Endothelial cell of umbilical vein (primary cell): ENCODE results near the gene N4BP2. TPM values are rescaled to one million over a fixed set of nuclear protein-coding genes. Genes with fewer than 3 reads are reported as not detected.

ENCODE experiments used
- BruUV-seq: library from RNA; stranded (reverse); fragments of 400-500 nt; replicated peaks from 2 replicates; lab custom pipeline; 2021; lab: Mats Ljungman, UMichigan
- CTCF ChIA-PET: fragments of 300-600, 350-600 bp; sonication (Branson Sonifier 250); formaldehyde crosslinking; loops from one replicate; lab custom pipeline; 2021; ENCODE audit warnings: antibody characterized with exemption, inconsistent platforms; lab: Charles Lee
- POLR2A ChIA-PET: fragments of 300-600, 350-600 bp; sonication (Branson Sonifier 250); formaldehyde crosslinking; loops from one replicate; lab custom pipeline; 2021; ENCODE audit warnings: antibody characterized with exemption, inconsistent platforms; lab: Charles Lee
- DNase-seq: peaks from one replicate; pipeline ENCODE4 v3.0.0-alpha.2; 2011; ENCODE audit warnings: low read depth, low spot score
- FAIRE-seq: peaks from 2 replicates; lab custom pipeline; 2011; peaks lifted over from hg19 to GRCh38; lab: Jason Lieb, UNC
- H2AFZ ChIP-seq: 2 replicates; pipeline ENCODE4 v1.6.0; 2012; ENCODE audit warnings: low read depth, low read length, control low read depth, inconsistent platforms
- H3K27ac ChIP-seq: 2 replicates; pipeline ENCODE4 v1.5.1; 2011; ENCODE audit warnings: low read depth, mild to moderate bottlenecking, control low read depth, low read length, moderate library complexity; ENCODE audit not compliant: insufficient read depth
- H3K27me3 ChIP-seq, 2 experiments: 2 replicates each; pipeline versions ENCODE4 v1.6.0 to v1.6.1; 2011; ENCODE audit warnings: low read length in 2 of 2, mixed read lengths in 1 of 2; ENCODE audit not compliant: control insufficient read depth in 2 of 2, insufficient read depth in 2 of 2
- H3K36me3 ChIP-seq, 2 experiments: 2 replicates in 1 of 2; 3 replicates in 1 of 2; pipeline ENCODE4 v1.5.1; 2011; ENCODE audit warnings: low read length in 2 of 2, mild to moderate bottlenecking in 1 of 2, moderate library complexity in 1 of 2; ENCODE audit not compliant: control insufficient read depth in 2 of 2, insufficient read depth in 2 of 2; ENCODE audit errors: extremely low read depth in 1 of 2
- H3K4me1 ChIP-seq: 3 replicates; pipeline ENCODE4 v1.5.1; 2011; ENCODE audit warnings: mild to moderate bottlenecking, low read length; ENCODE audit not compliant: control insufficient read depth, insufficient read depth; ENCODE audit errors: extremely low read depth
- H3K4me2 ChIP-seq: 2 replicates; pipeline ENCODE4 v1.6.1; 2011; ENCODE audit warnings: low read length, control low read depth, mixed read lengths; ENCODE audit not compliant: insufficient read depth
- H3K4me3 ChIP-seq, 3 experiments: fragments of 200-600 bp in 1 of 3; sonication (generic), shearing (Covaris generic) in 1 of 3; replicated peaks in 1 of 3; 2 replicates each; pipeline ENCODE4 v1.5.1; 2011 to 2016; ENCODE audit warnings: control low read depth in 3 of 3, low read length in 3 of 3, mild to moderate bottlenecking in 2 of 3, inconsistent platforms in 1 of 3, low read depth in 1 of 3, moderate library complexity in 1 of 3; ENCODE audit not compliant: insufficient read depth in 1 of 3
- H3K79me2 ChIP-seq: 2 replicates; pipeline ENCODE4 v1.6.0; 2012; ENCODE audit warnings: low read length, inconsistent platforms; ENCODE audit not compliant: control insufficient read depth, insufficient read depth
- H3K9ac ChIP-seq: replicated peaks from 2 replicates; pipeline ENCODE3; 2011; ENCODE audit warnings: low read length, control low read depth; ENCODE audit not compliant: insufficient read depth; ENCODE audit errors: extremely low read depth
- H3K9me1 ChIP-seq: replicated peaks from 3 replicates; pipeline ENCODE4 v1.6.0; 2011; ENCODE audit warnings: mild to moderate bottlenecking, low read length; ENCODE audit not compliant: control insufficient read depth, insufficient read depth; ENCODE audit errors: extremely low read depth
- H3K9me3 ChIP-seq: replicated peaks from 2 replicates; pipeline ENCODE4 v1.5.1; 2012; ENCODE audit warnings: low read length, inconsistent platforms; ENCODE audit not compliant: control insufficient read depth, insufficient read depth
- H4K20me1 ChIP-seq: replicated peaks from 2 replicates; pipeline ENCODE3; 2011; ENCODE audit warnings: mild to moderate bottlenecking, low read length; ENCODE audit not compliant: control insufficient read depth, insufficient read depth; ENCODE audit errors: extremely low read depth
- CTCF ChIP-seq, 2 donors: IDR thresholded peaks; 1 replicate in 1 of 2; 2 replicates in 1 of 2; pipeline ENCODE4 v1.5.1; 2011; ENCODE audit warnings: low read length in 2 of 2, mild to moderate bottlenecking in 2 of 2, moderate library complexity in 2 of 2, control low read depth in 1 of 2, inconsistent platforms in 1 of 2, low read depth in 1 of 2; ENCODE audit not compliant: insufficient read depth in 1 of 2; ENCODE audit errors: extremely low read depth in 1 of 2
- EZH2 ChIP-seq: IDR thresholded peaks from 2 replicates; pipeline ENCODE4 v1.6.1; 2012; ENCODE audit warnings: borderline replicate concordance, low read depth, mild to moderate bottlenecking, moderate library complexity, low read length, inconsistent platforms; ENCODE audit not compliant: severe bottlenecking
- FOS ChIP-seq: IDR thresholded peaks from 2 replicates; pipeline ENCODE4 v1.6.1; 2011; ENCODE audit warnings: mild to moderate bottlenecking, low read length, moderate library complexity, borderline replicate concordance; ENCODE audit not compliant: insufficient read depth
- GATA2 ChIP-seq: IDR thresholded peaks from 2 replicates; pipeline ENCODE4 v1.7.0; 2011; ENCODE audit warnings: low read depth, mild to moderate bottlenecking, moderate library complexity, mixed read lengths, low read length; ENCODE audit not compliant: insufficient read length, insufficient read depth
- JUN ChIP-seq: IDR thresholded peaks from 2 replicates; pipeline ENCODE4 v1.6.1; 2011; ENCODE audit warnings: borderline replicate concordance, low read depth; ENCODE audit not compliant: insufficient read length, insufficient read depth
- MAX ChIP-seq: IDR thresholded peaks from 2 replicates; pipeline ENCODE4 v1.6.1; 2011; ENCODE audit not compliant: insufficient read depth, insufficient read length
- MYC ChIP-seq: IDR thresholded peaks from one replicate; pipeline ENCODE4 v1.6.1; 2011; ENCODE audit warnings: mild to moderate bottlenecking, low read depth, low read length
- POLR2A ChIP-seq: IDR thresholded peaks from 2 replicates; pipeline ENCODE4 v1.6.1; 2012; ENCODE audit warnings: low read depth, mild to moderate bottlenecking, control low read depth, low read length
- POLR2AphosphoS5 ChIP-seq: IDR thresholded peaks from 2 replicates; pipeline ENCODE4 v1.6.1; 2012; ENCODE audit warnings: low read depth, mild to moderate bottlenecking, control low read depth, low read length, moderate library complexity; ENCODE audit not compliant: insufficient read depth
- dilution Hi-C: fragments of 300-500 bp; cut with MboI; formaldehyde crosslinking; loops from one replicate; pipeline ENCODE4 v1.15.0; 2019; ENCODE audit warnings: low sequenced_read_pairs; ENCODE audit not compliant: extremely low pct_ligation_motif_present
- intact Hi-C: fragments of 100-400 bp; cut with micrococcal nuclease; formaldehyde crosslinking; loops from one replicate; pipeline ENCODE4 v1.10.0; 2022
- polyA plus RNA-seq, 4 experiments: library from polyadenylated mRNA; depleted of rRNA in 3 of 4; stranded (reverse) in 3 of 4; unstranded in 1 of 4; fragments of >200 nt; gene quantifications; 2 replicates each; pipeline versions ENCODE4 v1.2.1 to v1.2.3, GENCODE V29; 2011 to 2012; ENCODE audit warnings: missing spikeins in 1 of 4
- total RNA-seq: library from RNA; stranded (reverse); gene quantifications from 2 replicates; pipeline ENCODE4 v1.2.3, GENCODE V29; 2021

The N4BP2 gene
- total and polyA plus RNA-seq, 2 donors (not counting 3 experiments of a cell fraction or from before 2014, with no cell fraction given), result 0.87 to 6.9 TPM

GRCh38 chr4:40182954-40183353, 126.3 kb downstream of the N4BP2 start:
- FAIRE-seq (no peak), DNase-seq (no peak)
- intact Hi-C loops (no loop called here), dilution Hi-C loops (no loop called here)
- no peaks in the 10 kb centered on the region for H3K9me1 ChIP-seq
- no peak overlapping the region for H2AFZ ChIP-seq
- H3K4me1 ChIP-seq, result peaks cover 11% of the 10 kb centered on the region
- no peak overlapping the region for H3K4me3 ChIP-seq
- no peaks in the 10 kb centered on the region for H3K79me2 ChIP-seq
- H3K9me3 ChIP-seq, result no peaks in the 10 kb centered on the region
- TF ChIP-seq POLR2A, result no peak
- TF ChIP-seq POLR2AphosphoS5, result no peak
- TF ChIP-seq GATA2, result no peak
- TF ChIP-seq CTCF (IDR thresholded peaks at IDR 0.05; ENCODE audit: extremely low read depth in 1 of 2, insufficient read depth in 1 of 2, low read depth in 1 of 2, low read length in 2 of 2), result no peak
- no peak for TF ChIP-seq JUN
- TF ChIP-seq MAX, result no peak
- no peak for TF ChIP-seq MYC
- no peak for TF ChIP-seq FOS
- no peak for TF ChIP-seq EZH2
- H3K27me3 ChIP-seq, result no peaks in the 10 kb centered on the region
- H4K20me1 ChIP-seq, result no peaks in the 10 kb centered on the region
- no TSS peak for BruUV-seq
- no peak overlapping the region for H3K9ac ChIP-seq
- ChIA-PET POLR2A (no interaction called here), CTCF (interaction anchor here (1.6 kb wide), 1 partner anchor 134 kb away, joined by 6 read pairs; no protein-coding TSS in a partner anchor)
- H3K27ac ChIP-seq, result no peak overlapping the region
- H3K4me2 ChIP-seq, result no peak overlapping the region
- no peaks in the 10 kb centered on the region for H3K36me3 ChIP-seq
